ENCODE results near the gene PPIL3. TPM values are rescaled to one million over a fixed set of nuclear protein-coding genes. Genes with fewer than 3 reads are reported as not detected.

The PPIL3 gene
- total RNA-seq, 3 donors from 2014 or later: 25.0 to 30.4 (median 28.0) TPM

DNA sequence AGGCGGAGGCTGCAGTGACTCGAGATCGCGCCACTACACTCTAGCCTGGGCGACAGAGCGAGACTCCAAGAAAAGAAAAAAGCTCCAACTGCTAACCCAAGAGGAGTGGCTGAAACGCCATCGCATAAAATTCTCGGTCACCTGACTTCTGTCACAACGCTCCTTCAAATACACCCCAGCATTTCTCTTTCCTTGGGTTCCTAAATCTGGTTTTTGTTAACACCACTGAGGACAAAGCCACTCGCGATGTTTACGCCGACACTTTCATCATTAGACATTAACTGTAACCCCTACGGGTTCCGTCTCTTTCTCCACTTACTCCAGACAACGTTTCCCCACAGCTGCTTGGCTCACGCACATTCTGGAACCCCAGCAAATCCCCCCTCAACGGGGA is 25.1 kb downstream of the PPIL3 start:
- intact Hi-C loops (cut with DNase I, micrococcal nuclease): no loop called here
- peak in 1 of 3 donors; percentile 51 for DNase-seq
- peak; percentile 14 for ATAC-seq

DNA sequence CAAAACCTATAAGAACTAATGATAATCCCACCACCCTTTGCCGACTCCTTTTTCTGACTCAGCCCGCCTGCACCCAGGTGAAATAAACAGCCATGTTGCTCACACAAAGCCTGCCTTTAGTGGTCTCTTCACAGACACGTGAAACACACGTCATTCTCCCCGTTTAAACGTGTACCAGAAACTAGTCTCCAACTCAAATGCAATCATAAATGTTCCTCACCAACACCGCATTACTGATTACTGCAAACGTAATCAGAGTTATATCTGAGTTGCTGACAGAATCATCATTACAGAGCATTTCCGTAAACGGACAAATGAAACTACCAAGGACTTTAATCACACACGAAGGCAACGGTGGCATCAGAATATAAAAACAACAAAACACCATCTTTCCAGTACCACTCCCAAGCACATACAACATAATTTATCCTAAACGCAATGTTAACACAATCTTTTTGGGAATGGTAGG is 26.3 kb downstream of the PPIL3 start:
- DNase-seq (peak in 2 of 3 donors; percentile 41 to 51), ATAC-seq (peak; percentile 4)
- Histone ChIP-seq H3K36me3 (ENCODE audit: low read depth) (peaks cover 10% of the 10 kb centered on the region), H3K4me1 (ENCODE audit: low read depth) (peaks cover 11% of the 10 kb centered on the region), H3K4me3 (peak overlapping the region; percentile 89), H3K9me3 (no peaks in the 10 kb centered on the region)
- TF ChIP-seq, protein P1, sequence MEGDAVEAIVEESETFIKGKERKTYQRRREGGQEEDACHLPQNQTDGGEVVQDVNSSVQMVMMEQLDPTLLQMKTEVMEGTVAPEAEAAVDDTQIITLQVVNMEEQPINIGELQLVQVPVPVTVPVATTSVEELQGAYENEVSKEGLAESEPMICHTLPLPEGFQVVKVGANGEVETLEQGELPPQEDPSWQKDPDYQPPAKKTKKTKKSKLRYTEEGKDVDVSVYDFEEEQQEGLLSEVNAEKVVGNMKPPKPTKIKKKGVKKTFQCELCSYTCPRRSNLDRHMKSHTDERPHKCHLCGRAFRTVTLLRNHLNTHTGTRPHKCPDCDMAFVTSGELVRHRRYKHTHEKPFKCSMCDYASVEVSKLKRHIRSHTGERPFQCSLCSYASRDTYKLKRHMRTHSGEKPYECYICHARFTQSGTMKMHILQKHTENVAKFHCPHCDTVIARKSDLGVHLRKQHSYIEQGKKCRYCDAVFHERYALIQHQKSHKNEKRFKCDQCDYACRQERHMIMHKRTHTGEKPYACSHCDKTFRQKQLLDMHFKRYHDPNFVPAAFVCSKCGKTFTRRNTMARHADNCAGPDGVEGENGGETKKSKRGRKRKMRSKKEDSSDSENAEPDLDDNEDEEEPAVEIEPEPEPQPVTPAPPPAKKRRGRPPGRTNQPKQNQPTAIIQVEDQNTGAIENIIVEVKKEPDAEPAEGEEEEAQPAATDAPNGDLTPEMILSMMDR (IDR thresholded peaks at IDR 0.05): no peak
- intact Hi-C loops (cut with DNase I, micrococcal nuclease): no loop called here

More for the DNA sequence above, 25.1 kb downstream of the PPIL3 start:
- Histone ChIP-seq H3K36me3 (ENCODE audit: low read depth) (no peaks in the 10 kb centered on the region), H3K4me3 (peak overlapping the region; percentile 89), H3K4me1 (ENCODE audit: low read depth) (peaks cover 6% of the 10 kb centered on the region), H3K9me3 (no peaks in the 10 kb centered on the region)
- TF ChIP-seq, protein P1 (IDR thresholded peaks at IDR 0.05): no peak

DNA sequence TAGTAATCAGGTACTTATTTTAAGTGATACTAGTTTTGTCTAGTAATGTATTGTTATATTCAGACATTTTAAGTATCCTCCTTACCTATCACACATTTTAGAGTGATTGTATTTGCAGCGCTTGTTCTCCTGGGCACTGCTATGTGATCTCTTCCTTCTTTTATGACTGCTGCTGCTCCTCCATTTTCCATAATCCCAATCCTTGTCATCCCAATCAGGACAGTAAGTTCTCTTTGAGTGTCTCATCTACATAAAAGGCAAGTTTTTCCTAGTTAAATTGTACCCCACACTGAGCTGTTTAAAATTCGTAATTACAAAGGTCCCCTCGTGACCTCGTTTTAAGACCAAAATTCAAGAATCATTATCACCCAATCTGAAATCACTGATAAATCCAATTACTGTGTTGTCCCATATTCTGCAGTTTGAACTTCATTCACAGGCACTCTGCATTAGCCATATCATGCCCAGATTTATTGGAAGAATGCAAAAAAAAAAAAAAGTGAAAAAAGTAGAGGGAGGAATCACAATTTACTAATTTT is 27.2 kb downstream of the PPIL3 start:
- no peaks in the 10 kb centered on the region for H3K9me3 ChIP-seq
- H3K4me1 ChIP-seq (ENCODE audit: low read depth): peaks cover 11% of the 10 kb centered on the region
- TF ChIP-seq, protein P1 (IDR thresholded peaks at IDR 0.05): no peak
- no peak overlapping the region for H3K4me3 ChIP-seq
- peaks cover 17% of the 10 kb centered on the region for H3K36me3 ChIP-seq (ENCODE audit: low read depth)
- intact Hi-C loops (cut with DNase I, micrococcal nuclease): no loop called here
- ATAC-seq: no peak
- DNase-seq: no peak

DNA sequence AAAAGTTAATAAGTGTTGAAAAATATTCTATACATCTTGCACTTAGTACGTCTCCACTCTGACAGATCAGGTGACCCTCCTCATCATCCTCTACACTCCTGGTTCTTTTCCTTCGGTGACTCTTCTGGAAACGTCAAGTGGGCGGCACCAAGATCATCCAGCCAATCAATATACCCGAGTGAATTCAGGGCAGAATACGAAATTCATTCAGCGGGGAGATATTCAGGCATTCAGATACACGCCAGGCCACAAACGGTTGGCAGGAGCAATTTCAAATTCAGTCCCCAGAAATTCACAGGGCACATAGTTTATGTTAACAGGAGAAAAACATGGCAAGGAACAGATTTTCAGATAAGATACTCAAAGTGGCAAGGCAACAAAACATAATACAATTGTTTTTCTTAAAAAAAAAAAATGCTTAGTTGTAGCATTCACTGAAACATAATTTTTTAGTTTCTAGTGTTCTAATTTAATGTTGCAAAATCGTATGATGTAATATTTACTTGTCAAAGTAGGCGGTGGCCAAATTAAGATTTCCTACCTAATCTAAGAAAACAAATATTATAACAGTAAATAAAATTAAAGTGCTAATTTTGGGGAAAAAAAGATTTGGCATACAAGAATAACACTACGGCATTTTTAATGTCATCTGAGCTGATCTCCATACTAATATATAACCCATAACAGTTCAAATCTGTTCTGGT is 28.6 kb downstream of the PPIL3 start:
- H3K9me3 ChIP-seq: no peaks in the 10 kb centered on the region
- TF ChIP-seq, protein P1 (IDR thresholded peaks at IDR 0.05): no peak
- DNase-seq: peak in 1 of 3 donors; percentile 27
- no peak overlapping the region for H3K4me3 ChIP-seq
- intact Hi-C loops (cut with DNase I, micrococcal nuclease): no loop called here
- no peak for ATAC-seq
- H3K36me3 ChIP-seq (ENCODE audit: low read depth): peaks cover 32% of the 10 kb centered on the region
- H3K4me1 ChIP-seq (ENCODE audit: low read depth): peaks cover 11% of the 10 kb centered on the region

DNA sequence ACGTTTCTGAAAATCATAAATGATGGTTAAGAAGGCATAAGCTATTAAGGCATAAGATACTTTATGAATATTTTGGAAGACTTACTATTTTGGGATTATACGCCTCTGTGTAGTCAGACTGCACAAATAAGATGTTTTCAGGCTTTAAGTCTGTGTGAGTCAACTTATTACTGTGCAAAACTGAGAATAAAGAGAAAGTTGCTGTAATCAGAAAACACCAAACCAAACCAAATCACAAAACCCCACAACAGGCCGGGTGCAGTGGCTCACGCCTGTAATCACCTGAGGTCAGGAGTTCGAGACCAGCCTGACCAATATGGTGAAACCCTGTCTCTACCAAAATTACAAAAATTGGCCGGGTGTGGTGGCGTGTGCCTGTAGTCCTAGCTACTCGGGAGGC is 32.1 kb downstream of the PPIL3 start:
- intact Hi-C loops (cut with DNase I, micrococcal nuclease): no loop called here
- TF ChIP-seq, protein P1 (IDR thresholded peaks at IDR 0.05): no peak
- Histone ChIP-seq H3K36me3 (ENCODE audit: low read depth) (peaks cover 33% of the 10 kb centered on the region), H3K4me3 (no peak overlapping the region), H3K4me1 (ENCODE audit: low read depth) (peaks cover 11% of the 10 kb centered on the region), H3K9me3 (no peaks in the 10 kb centered on the region)
- ATAC-seq (no peak), DNase-seq (no peak)

Data from mucosa of descending colon (tissue), 3 donors.